HG03066 (cell line): ENCODE data around the gene CENPB.
"Not testable (repeated sequence)": the region's sequence is repeated elsewhere in the genome, so short reads cannot be mapped to it uniquely, and the experiment has no call there.

ENCODE experiments used
- ATAC-seq: cut with Tn5 transposase; IDR thresholded peaks from one replicate; pipeline ENCODE4 v1.9.1; 2021; ENCODE audit warnings: low read depth; ENCODE audit not compliant: unreplicated experiment

Gene CENPB

GRCh38 chr20:3794701-3795420 is 8.3 kb upstream of the CENPB start:
- no peak for ATAC-seq

- ATAC-seq, result not testable (repeated sequence)
Observed at GRCh38 chr20:3794168-3794567, 7.6 kb upstream of the CENPB start.

GRCh38 chr20:3789201-3789600 is 2.7 kb upstream of the CENPB start:
- not testable (repeated sequence) for ATAC-seq

GRCh38 chr20:3788685-3789155 is 2.2 kb upstream of the CENPB start:
- ATAC-seq, result no peak

GRCh38 chr20:3787324-3788014 is 929 bp upstream of the CENPB start:
- ATAC-seq, result no peak

GRCh38 chr20:3786126-3786484 is 435 bp downstream of the CENPB start:
- no peak for ATAC-seq

- no peak for ATAC-seq
Observed at GRCh38 chr20:3785240-3786125, 1.1 kb downstream of the CENPB start.

GRCh38 chr20:3784863-3785239 is 1.7 kb downstream of the CENPB start:
- no peak for ATAC-seq

- no peak for ATAC-seq
Observed at GRCh38 chr20:3784216-3784853, 2.2 kb downstream of the CENPB start.

- no peak for ATAC-seq
Observed at GRCh38 chr20:3783511-3784195, 2.9 kb downstream of the CENPB start.

- ATAC-seq, result no peak
Observed at GRCh38 chr20:3783068-3783489, 3.5 kb downstream of the CENPB start.

GRCh38 chr20:3782597-3782996 is 3.9 kb downstream of the CENPB start:
- no peak for ATAC-seq

GRCh38 chr20:3781153-3781910 is 5.2 kb downstream of the CENPB start, which contains the start of gene SPEF1:
TSS of gene SPEF1 (minus strand) at chr20:3781448. CDS start at chr20:3781287, 161 bp downstream.
- ATAC-seq, result peak; percentile 79

- ATAC-seq, result no peak
Observed at GRCh38 chr20:3778976-3779375, 7.6 kb downstream of the CENPB start.

GRCh38 chr20:3777716-3778629 is 8.6 kb downstream of the CENPB start:
- no peak for ATAC-seq

GRCh38 chr20:3777381-3777715 is 9.2 kb downstream of the CENPB start:
- ATAC-seq, result no peak

- no peak for ATAC-seq
Observed at GRCh38 chr20:3775457-3776108, 11.0 kb downstream of the CENPB start.

GRCh38 chr20:3771552-3772058 is 14.9 kb downstream of the CENPB start:
- ATAC-seq, result no peak
